Endothelial cell of umbilical vein (primary cell): Measurements from ENCODE around the gene ITPRIPL1. TPM values are rescaled to one million over a fixed set of nuclear protein-coding genes. Genes with fewer than 3 reads are reported as not detected.

ENCODE experiments used
- Bru-seq: library from RNA; stranded (reverse); fragments of 400-500 nt; gene quantifications from one replicate; lab custom pipeline; 2021; lab: Mats Ljungman, UMichigan
- BruChase-seq, 2 experiments: library from RNA; stranded (reverse); fragments of 400-500 nt; gene quantifications; one replicate each; lab custom pipeline; 2021; lab: Mats Ljungman, UMichigan
- BruUV-seq: library from RNA; stranded (reverse); fragments of 400-500 nt; replicated peaks from 2 replicates; lab custom pipeline; 2021; lab: Mats Ljungman, UMichigan
- CTCF ChIA-PET: fragments of 300-600, 350-600 bp; sonication (Branson Sonifier 250); formaldehyde crosslinking; loops from one replicate; lab custom pipeline; 2021; ENCODE audit warnings: antibody characterized with exemption, inconsistent platforms; lab: Charles Lee
- POLR2A ChIA-PET: fragments of 300-600, 350-600 bp; sonication (Branson Sonifier 250); formaldehyde crosslinking; loops from one replicate; lab custom pipeline; 2021; ENCODE audit warnings: antibody characterized with exemption, inconsistent platforms; lab: Charles Lee
- DNase-seq: peaks from one replicate; pipeline ENCODE4 v3.0.0-alpha.2; 2011; ENCODE audit warnings: low read depth, low spot score
- FAIRE-seq: peaks from 2 replicates; lab custom pipeline; 2011; peaks lifted over from hg19 to GRCh38; lab: Jason Lieb, UNC
- H2AFZ ChIP-seq: 2 replicates; pipeline ENCODE4 v1.6.0; 2012; ENCODE audit warnings: low read depth, low read length, control low read depth, inconsistent platforms
- H3K27ac ChIP-seq: 2 replicates; pipeline ENCODE4 v1.5.1; 2011; ENCODE audit warnings: low read depth, mild to moderate bottlenecking, control low read depth, low read length, moderate library complexity; ENCODE audit not compliant: insufficient read depth
- H3K27me3 ChIP-seq, 2 experiments: 2 replicates each; pipeline versions ENCODE4 v1.6.0 to v1.6.1; 2011; ENCODE audit warnings: low read length in 2 of 2, mixed read lengths in 1 of 2; ENCODE audit not compliant: control insufficient read depth in 2 of 2, insufficient read depth in 2 of 2
- H3K36me3 ChIP-seq, 2 experiments: 2 replicates in 1 of 2; 3 replicates in 1 of 2; pipeline ENCODE4 v1.5.1; 2011; ENCODE audit warnings: low read length in 2 of 2, mild to moderate bottlenecking in 1 of 2, moderate library complexity in 1 of 2; ENCODE audit not compliant: control insufficient read depth in 2 of 2, insufficient read depth in 2 of 2; ENCODE audit errors: extremely low read depth in 1 of 2
- H3K4me1 ChIP-seq: 3 replicates; pipeline ENCODE4 v1.5.1; 2011; ENCODE audit warnings: mild to moderate bottlenecking, low read length; ENCODE audit not compliant: control insufficient read depth, insufficient read depth; ENCODE audit errors: extremely low read depth
- H3K4me2 ChIP-seq: 2 replicates; pipeline ENCODE4 v1.6.1; 2011; ENCODE audit warnings: low read length, control low read depth, mixed read lengths; ENCODE audit not compliant: insufficient read depth
- H3K4me3 ChIP-seq, 3 experiments: fragments of 200-600 bp in 1 of 3; sonication (generic), shearing (Covaris generic) in 1 of 3; replicated peaks in 1 of 3; 2 replicates each; pipeline ENCODE4 v1.5.1; 2011 to 2016; ENCODE audit warnings: control low read depth in 3 of 3, low read length in 3 of 3, mild to moderate bottlenecking in 2 of 3, inconsistent platforms in 1 of 3, low read depth in 1 of 3, moderate library complexity in 1 of 3; ENCODE audit not compliant: insufficient read depth in 1 of 3
- H3K79me2 ChIP-seq: 2 replicates; pipeline ENCODE4 v1.6.0; 2012; ENCODE audit warnings: low read length, inconsistent platforms; ENCODE audit not compliant: control insufficient read depth, insufficient read depth
- H3K9ac ChIP-seq: replicated peaks from 2 replicates; pipeline ENCODE3; 2011; ENCODE audit warnings: low read length, control low read depth; ENCODE audit not compliant: insufficient read depth; ENCODE audit errors: extremely low read depth
- H3K9me1 ChIP-seq: replicated peaks from 3 replicates; pipeline ENCODE4 v1.6.0; 2011; ENCODE audit warnings: mild to moderate bottlenecking, low read length; ENCODE audit not compliant: control insufficient read depth, insufficient read depth; ENCODE audit errors: extremely low read depth
- H3K9me3 ChIP-seq: replicated peaks from 2 replicates; pipeline ENCODE4 v1.5.1; 2012; ENCODE audit warnings: low read length, inconsistent platforms; ENCODE audit not compliant: control insufficient read depth, insufficient read depth
- H4K20me1 ChIP-seq: replicated peaks from 2 replicates; pipeline ENCODE3; 2011; ENCODE audit warnings: mild to moderate bottlenecking, low read length; ENCODE audit not compliant: control insufficient read depth, insufficient read depth; ENCODE audit errors: extremely low read depth
- EZH2 ChIP-seq: IDR thresholded peaks from 2 replicates; pipeline ENCODE4 v1.6.1; 2012; ENCODE audit warnings: borderline replicate concordance, low read depth, mild to moderate bottlenecking, moderate library complexity, low read length, inconsistent platforms; ENCODE audit not compliant: severe bottlenecking
- FOS ChIP-seq: IDR thresholded peaks from 2 replicates; pipeline ENCODE4 v1.6.1; 2011; ENCODE audit warnings: mild to moderate bottlenecking, low read length, moderate library complexity, borderline replicate concordance; ENCODE audit not compliant: insufficient read depth
- POLR2A ChIP-seq: IDR thresholded peaks from 2 replicates; pipeline ENCODE4 v1.6.1; 2012; ENCODE audit warnings: low read depth, mild to moderate bottlenecking, control low read depth, low read length
- POLR2AphosphoS5 ChIP-seq: IDR thresholded peaks from 2 replicates; pipeline ENCODE4 v1.6.1; 2012; ENCODE audit warnings: low read depth, mild to moderate bottlenecking, control low read depth, low read length, moderate library complexity; ENCODE audit not compliant: insufficient read depth
- dilution Hi-C: fragments of 300-500 bp; cut with MboI; formaldehyde crosslinking; loops from one replicate; pipeline ENCODE4 v1.15.0; 2019; ENCODE audit warnings: low sequenced_read_pairs; ENCODE audit not compliant: extremely low pct_ligation_motif_present
- intact Hi-C: fragments of 100-400 bp; cut with micrococcal nuclease; formaldehyde crosslinking; loops from one replicate; pipeline ENCODE4 v1.10.0; 2022
- long read RNA-seq: library from polyadenylated mRNA; stranded (forward); transcript quantifications from one replicate; pipeline ENCODE4 v2.0.0, GENCODE V29; 2021
- polyA minus RNA-seq, 3 experiments: library from RNA; depleted of rRNA, polyadenylated mRNA; stranded (reverse); fragments of >200 nt; gene quantifications; 1 replicate in 1 of 3; 2 replicates in 2 of 3; pipeline ENCODE4 v1.2.3, GENCODE V29; 2011
- polyA plus RNA-seq, 4 experiments: library from polyadenylated mRNA; depleted of rRNA in 3 of 4; stranded (reverse) in 3 of 4; unstranded in 1 of 4; fragments of >200 nt; gene quantifications; 2 replicates each; pipeline versions ENCODE4 v1.2.1 to v1.2.3, GENCODE V29; 2011 to 2012; ENCODE audit warnings: missing spikeins in 1 of 4
- total RNA-seq: library from RNA; stranded (reverse); gene quantifications from 2 replicates; pipeline ENCODE4 v1.2.3, GENCODE V29; 2021
- TF ChIP-seq, protein P1 (sequence below): IDR thresholded peaks from 2 replicates; pipeline ENCODE4 v1.6.1; 2011; ENCODE audit not compliant: insufficient read depth, insufficient read length

ITPRIPL1 gene, protein sequence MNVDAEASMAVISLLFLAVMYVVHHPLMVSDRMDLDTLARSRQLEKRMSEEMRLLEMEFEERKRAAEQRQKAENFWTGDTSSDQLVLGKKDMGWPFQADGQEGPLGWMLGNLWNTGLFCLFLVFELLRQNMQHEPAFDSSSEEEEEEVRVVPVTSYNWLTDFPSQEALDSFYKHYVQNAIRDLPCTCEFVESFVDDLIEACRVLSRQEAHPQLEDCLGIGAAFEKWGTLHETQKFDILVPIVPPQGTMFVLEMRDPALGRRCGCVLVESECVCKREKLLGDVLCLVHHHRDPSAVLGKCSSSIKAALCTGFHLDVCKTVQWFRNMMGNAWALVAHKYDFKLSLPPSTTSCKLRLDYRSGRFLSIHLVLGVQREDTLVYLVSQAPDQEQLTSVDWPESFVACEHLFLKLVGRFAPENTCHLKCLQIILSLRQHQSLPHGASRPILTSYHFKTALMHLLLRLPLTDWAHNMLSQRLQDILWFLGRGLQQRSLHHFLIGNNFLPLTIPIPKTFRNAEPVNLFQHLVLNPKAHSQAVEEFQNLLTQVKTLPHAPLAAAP
- total RNA-seq (4.6 and 5.8 TPM in 2 replicates), polyA plus RNA-seq (2.3 and 2.6 TPM in 2 replicates), polyA minus RNA-seq (2.9 and 3.6 TPM in 2 replicates), Bru-seq, nascent RNA (percentile 39 among the genes with signal in this experiment), BruChase-seq, experiment 1, labeled RNA remaining after a 6-hour chase (percentile 35 among the genes with signal in this experiment), BruChase-seq, experiment 2, labeled RNA remaining after a 2-hour chase (percentile 53 among the genes with signal in this experiment)
- polyA plus RNA-seq (2011; cell fraction: cytosol; rRNA removed): 2.0 and 2.2 TPM in 2 replicates
- 1.1 and 1.4 TPM in 2 replicates for polyA plus RNA-seq (2011; cell fraction: nucleus; rRNA removed)
- polyA plus RNA-seq (2012): 3.5 and 3.8 TPM in 2 replicates
- polyA minus RNA-seq (2011; cell fraction: cytosol; rRNA and poly(A)+ RNA removed): not detected
- polyA minus RNA-seq (2011; cell fraction: nucleus; rRNA and poly(A)+ RNA removed): 0.43 and 0.87 TPM in 2 replicates
- long read RNA-seq, full-length matches to known transcripts: 9 of 10 reads
- long read RNA-seq, partial matches to known transcripts: 1 of 10 reads
- long read RNA-seq, other reads (novel, unspliced or antisense): 0 of 10 reads

DNA sequence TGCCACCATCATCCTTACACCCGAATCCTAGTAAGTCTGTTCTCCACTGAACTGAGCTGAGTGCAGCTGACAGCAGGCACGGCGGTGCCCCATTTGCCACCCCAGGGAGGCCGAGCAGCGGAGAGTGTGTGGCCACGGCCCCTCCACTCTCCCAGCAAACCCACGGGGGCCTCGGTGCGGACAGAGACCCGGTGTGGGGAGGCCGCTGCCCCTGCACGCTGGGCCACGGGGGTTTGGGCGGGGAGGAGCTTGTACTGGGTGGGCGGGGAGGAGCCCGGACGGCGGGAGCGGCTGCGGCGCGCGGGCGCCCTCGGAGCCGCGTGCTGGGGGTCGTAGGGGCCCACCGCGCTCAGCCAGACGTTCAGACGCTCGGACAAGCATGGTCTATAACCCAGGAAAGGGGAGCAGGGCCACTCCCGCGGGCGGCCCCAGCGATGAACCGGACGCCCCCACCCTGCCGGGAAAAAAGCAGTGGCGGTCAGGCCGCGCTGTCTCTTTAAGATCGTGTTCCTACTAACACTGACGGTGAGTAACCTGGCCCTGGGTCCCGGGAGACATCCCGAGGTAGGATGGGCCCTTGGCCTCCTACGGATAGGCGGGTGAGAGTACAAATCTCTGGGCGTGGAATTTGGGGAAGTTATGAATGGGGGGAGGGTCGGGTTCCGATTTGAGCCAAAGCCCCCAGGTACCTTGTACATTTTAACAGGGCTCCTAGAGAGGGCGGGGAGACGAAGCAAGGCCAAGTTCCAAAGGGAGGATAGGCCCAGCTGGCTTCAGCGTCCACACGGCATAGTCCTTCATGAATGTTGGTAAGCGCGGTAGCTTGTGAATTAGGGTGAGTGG, at the start of gene ITPRIPL1:
Gene ITPRIPL1, plus strand, starts transcription at position 277 of the 843 bp plus-strand sequence. Its CDS starts 523 bp downstream, at position 800.
- CTCF ChIA-PET: interaction anchor here (0.7 to 1.7 kb wide), 6 partner anchors 9 to 229 kb away, joined by 3 to 4 read pairs (median 4); no protein-coding TSS in a partner anchor
- Histone ChIP-seq H3K9me3 (no peaks in the 10 kb centered on the region), H3K27me3 (peaks cover 10 to 14% of the 10 kb centered on the region in 2 experiments), H3K27ac (no peak within 1 kb of the TSS), H3K4me1 (peaks cover 24% of the 10 kb centered on the region), H3K79me2 (no peaks in the 10 kb centered on the region), H3K4me3 (peak within 1 kb of the TSS; percentile 56 to 86 (median 63)), H3K36me3 (no peaks in the 10 kb centered on the region), H3K9me1 (no peaks in the 10 kb centered on the region), H3K9ac (peak within 1 kb of the TSS; percentile 49), H3K4me2 (peak within 1 kb of the TSS; percentile 89), H2AFZ (peak within 1 kb of the TSS; percentile 99), H4K20me1 (no peaks in the 10 kb centered on the region)
- no peak for TF ChIP-seq FOS
- no peak for TF ChIP-seq POLR2A
- TF ChIP-seq, protein P1, sequence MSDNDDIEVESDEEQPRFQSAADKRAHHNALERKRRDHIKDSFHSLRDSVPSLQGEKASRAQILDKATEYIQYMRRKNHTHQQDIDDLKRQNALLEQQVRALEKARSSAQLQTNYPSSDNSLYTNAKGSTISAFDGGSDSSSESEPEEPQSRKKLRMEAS: no peak
- TF ChIP-seq POLR2AphosphoS5: no peak
- no peak for TF ChIP-seq EZH2
- POLR2A ChIA-PET: interaction anchor here (1.0 kb wide), 1 partner anchor 10 kb away, joined by 5 read pairs; the partner anchor contains the start of gene NCAPH
- FAIRE-seq: no peak
- intact Hi-C loops (no loop called here), dilution Hi-C loops (no loop called here)
- no TSS peak for BruUV-seq
- DNase-seq: peak; percentile 29
